Activated T-cell treated with anti-CD3 and anti-CD28 coated beads, Interleukin-2, amount 50 U/mL, for 24 hours (primary cell): ENCODE measurements around the gene FAM156A.
"Not testable (repeated sequence)": the region's sequence is repeated elsewhere in the genome, so short reads cannot be mapped to it uniquely, and the experiment has no call there.

ENCODE experiments used
- DNase-seq: peaks from one replicate; pipeline ENCODE4 v3.0.0-alpha.2; 2020
- H3K27ac Mint-ChIP-seq: 2 replicates; pipeline ENCODE4 v1.8.0; 2020; ENCODE audit warnings: mild to moderate bottlenecking, mixed read lengths
- H3K27me3 Mint-ChIP-seq: 2 replicates; pipeline ENCODE4 v1.8.0; 2020; ENCODE audit warnings: mixed read lengths
- H3K36me3 Mint-ChIP-seq: 2 replicates; pipeline ENCODE4 v1.8.0; 2020; ENCODE audit warnings: low read depth, mixed read lengths
- H3K4me1 Mint-ChIP-seq: 2 replicates; pipeline ENCODE4 v1.8.0; 2020; ENCODE audit warnings: low read depth, mixed read lengths
- H3K4me3 Mint-ChIP-seq: 2 replicates; pipeline ENCODE4 v1.8.0; 2020; ENCODE audit warnings: mild to moderate bottlenecking, moderate library complexity, mixed read lengths
- H3K9me3 Mint-ChIP-seq: 2 replicates; pipeline ENCODE4 v1.8.0; 2020; ENCODE audit warnings: mixed read lengths

The FAM156A gene

GRCh38 chrX:52979993-52980392 is 21.7 kb upstream of the FAM156A start:
- H3K27me3 Mint-ChIP-seq, result peaks cover 44% of the 10 kb centered on the region
- no peak for DNase-seq
- peaks cover 3% of the 10 kb centered on the region for H3K4me1 Mint-ChIP-seq
- no peaks in the 10 kb centered on the region for H3K36me3 Mint-ChIP-seq
- H3K9me3 Mint-ChIP-seq, result no peaks in the 10 kb centered on the region
- no peak overlapping the region for H3K27ac Mint-ChIP-seq
- no peak overlapping the region for H3K4me3 Mint-ChIP-seq

- H3K27ac Mint-ChIP-seq, result no peak overlapping the region
- DNase-seq, result no peak
- peaks cover 44% of the 10 kb centered on the region for H3K27me3 Mint-ChIP-seq
- no peaks in the 10 kb centered on the region for H3K9me3 Mint-ChIP-seq
- H3K4me1 Mint-ChIP-seq, result peaks cover 3% of the 10 kb centered on the region
- no peaks in the 10 kb centered on the region for H3K36me3 Mint-ChIP-seq
- H3K4me3 Mint-ChIP-seq, result no peak overlapping the region
These were observed 21.2 kb upstream of the FAM156A start for GRCh38 chrX:52979568-52979967.

- no peak for DNase-seq
- Mint-ChIP-seq H3K4me1 (peaks cover 3% of the 10 kb centered on the region), H3K36me3 (no peaks in the 10 kb centered on the region), H3K27ac (no peak overlapping the region), H3K4me3 (no peak overlapping the region), H3K27me3 (peaks cover 35% of the 10 kb centered on the region), H3K9me3 (no peaks in the 10 kb centered on the region)
These were observed 19.6 kb upstream of the FAM156A start for GRCh38 chrX:52977953-52978352.

DNA sequence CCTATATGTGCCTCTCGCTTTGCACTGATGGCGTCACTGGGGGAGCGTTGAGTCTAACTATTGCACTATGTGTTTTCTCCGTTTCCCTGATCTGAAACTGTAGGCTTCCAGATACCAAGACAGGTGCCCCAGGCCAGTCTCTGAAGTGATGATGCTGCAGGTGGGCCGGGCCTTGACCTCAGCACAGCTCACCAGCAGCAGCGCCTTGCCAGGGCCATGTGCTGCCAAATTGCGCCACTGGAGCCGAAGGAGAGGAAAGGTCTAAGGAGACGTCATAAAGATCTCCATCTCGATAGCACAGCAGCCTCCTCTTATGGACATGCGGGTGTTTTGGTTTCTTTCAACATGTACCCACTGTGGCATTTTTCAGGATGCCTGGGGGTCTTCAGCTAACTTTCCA is 17.3 kb upstream of the FAM156A start:
- not testable (repeated sequence) for H3K27ac Mint-ChIP-seq, H3K4me1 Mint-ChIP-seq, H3K36me3 Mint-ChIP-seq, H3K4me3 Mint-ChIP-seq, H3K9me3 Mint-ChIP-seq, DNase-seq
- H3K27me3 Mint-ChIP-seq, result peaks cover 26% of the 10 kb centered on the region

DNA sequence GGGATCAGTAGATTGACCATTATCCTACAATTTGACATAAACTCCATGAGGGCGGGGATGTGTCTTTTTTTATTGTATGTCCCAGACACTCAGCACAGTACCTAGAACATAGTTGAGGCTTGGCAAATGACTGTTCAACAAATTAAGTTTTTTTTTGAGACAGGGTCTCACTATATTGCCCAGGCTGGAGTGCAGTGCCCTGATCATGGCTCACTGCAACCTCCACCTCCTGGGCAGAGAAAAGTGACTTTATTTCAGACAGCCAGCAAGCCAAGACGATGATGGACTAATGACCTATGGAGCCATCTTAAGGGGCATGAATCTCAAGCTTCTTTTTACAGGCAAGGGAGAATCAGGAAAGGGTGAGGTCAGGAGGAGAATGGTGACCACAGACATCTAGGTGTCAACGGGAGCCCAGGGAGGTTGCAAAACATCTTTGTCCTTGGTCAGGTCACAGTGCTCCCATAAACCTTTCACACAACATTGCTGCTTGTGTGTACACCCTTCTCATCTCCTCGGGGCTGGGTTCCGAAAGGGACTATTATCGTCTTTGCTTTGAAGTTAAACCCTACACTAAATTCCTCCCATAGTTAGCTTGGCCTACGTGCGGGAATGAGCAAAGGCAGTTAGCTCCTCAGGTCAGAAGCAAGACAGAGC is 16.1 kb upstream of the FAM156A start:
- not testable (repeated sequence) for H3K4me1 Mint-ChIP-seq, H3K4me3 Mint-ChIP-seq, H3K9me3 Mint-ChIP-seq, DNase-seq, H3K27ac Mint-ChIP-seq, H3K36me3 Mint-ChIP-seq
- H3K27me3 Mint-ChIP-seq, result peaks cover 17% of the 10 kb centered on the region

DNA sequence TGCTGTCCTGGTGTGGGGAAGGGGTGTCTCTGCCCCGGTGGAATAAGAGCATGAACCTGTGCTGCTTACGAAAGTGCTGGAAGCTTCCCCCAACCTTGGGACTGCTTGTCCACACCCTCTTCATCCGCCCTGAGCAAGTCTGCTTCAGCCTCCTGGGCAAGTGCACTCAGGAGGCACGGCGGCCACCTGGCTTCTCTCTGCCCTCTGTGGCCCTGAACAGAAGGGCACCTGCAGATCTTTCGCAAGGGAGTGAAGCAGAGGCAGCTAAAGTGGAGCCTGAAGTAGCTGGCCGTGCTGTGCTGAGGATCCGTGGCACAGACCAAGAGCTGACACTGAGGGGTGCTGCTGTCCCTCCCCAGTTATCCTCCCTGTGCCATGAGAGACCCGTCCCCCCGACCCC is 9.6 kb upstream of the FAM156A start:
- not testable (repeated sequence) for H3K4me3 Mint-ChIP-seq, H3K27ac Mint-ChIP-seq, H3K36me3 Mint-ChIP-seq, H3K27me3 Mint-ChIP-seq, H3K4me1 Mint-ChIP-seq, H3K9me3 Mint-ChIP-seq, DNase-seq

DNA sequence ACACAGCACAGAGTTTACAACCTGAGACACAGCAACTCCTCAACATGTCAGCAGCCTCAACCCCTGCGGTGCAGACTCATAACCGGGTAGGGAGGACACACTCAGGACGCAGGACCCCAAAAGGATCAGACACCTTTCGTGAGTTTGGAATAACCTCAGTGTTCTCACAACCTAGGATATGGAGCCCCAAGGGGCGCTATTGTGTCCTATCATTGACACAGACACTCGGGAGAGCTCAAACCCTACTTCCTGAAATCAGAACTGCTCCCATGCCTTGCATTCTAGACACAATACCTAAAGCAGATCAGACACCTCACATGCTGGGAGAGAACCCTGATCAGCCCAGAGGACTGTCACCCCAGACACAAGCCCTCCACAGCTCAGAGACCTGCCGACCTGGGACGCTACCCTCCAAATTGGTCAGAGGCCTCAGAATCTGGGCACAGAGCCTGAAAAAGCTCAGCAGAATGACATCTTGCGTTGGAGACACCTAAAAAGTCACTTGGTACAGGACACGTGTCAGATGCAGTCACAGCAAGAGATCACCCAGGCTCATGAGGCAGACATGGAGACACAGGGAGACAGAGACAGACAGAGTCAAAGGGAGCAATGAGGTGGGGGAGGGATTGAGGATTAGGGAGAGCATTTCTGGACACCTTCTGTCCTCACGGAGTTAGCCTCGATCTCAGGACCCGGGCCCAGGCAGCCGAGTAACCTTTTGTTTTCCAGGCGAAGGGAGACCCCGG is 8.8 kb upstream of the FAM156A start:
- not testable (repeated sequence) for H3K9me3 Mint-ChIP-seq, H3K27me3 Mint-ChIP-seq, H3K4me1 Mint-ChIP-seq, H3K27ac Mint-ChIP-seq, H3K36me3 Mint-ChIP-seq, DNase-seq, H3K4me3 Mint-ChIP-seq

- not testable (repeated sequence) for H3K27ac Mint-ChIP-seq, H3K4me3 Mint-ChIP-seq, H3K9me3 Mint-ChIP-seq, H3K36me3 Mint-ChIP-seq, H3K27me3 Mint-ChIP-seq, DNase-seq, H3K4me1 Mint-ChIP-seq
These were observed 643 bp upstream of the FAM156A start for GRCh38 chrX:52958961-52959360.

DNA sequence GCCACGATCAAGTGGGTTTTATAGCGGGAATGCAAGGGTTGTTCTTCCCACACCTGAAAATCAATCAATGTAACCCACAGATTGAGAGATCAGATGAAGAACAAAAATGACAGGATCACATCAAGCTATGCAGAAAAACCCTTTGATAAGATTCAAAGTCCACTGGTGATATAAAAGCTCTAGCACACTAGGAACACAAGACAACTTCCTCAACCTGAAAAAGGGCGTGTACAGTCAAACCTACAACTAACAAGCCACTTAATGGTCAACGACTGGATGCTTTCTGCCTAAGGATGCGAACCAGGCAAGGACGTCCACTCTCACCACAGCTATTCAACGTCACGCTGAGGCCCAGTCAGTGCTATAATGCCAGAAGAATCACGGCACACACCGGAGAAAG is 8.4 kb downstream of the FAM156A start:
- H3K4me1 Mint-ChIP-seq, DNase-seq, H3K27ac Mint-ChIP-seq, H3K4me3 Mint-ChIP-seq, H3K9me3 Mint-ChIP-seq, H3K36me3 Mint-ChIP-seq, H3K27me3 Mint-ChIP-seq: not testable (repeated sequence)

DNA sequence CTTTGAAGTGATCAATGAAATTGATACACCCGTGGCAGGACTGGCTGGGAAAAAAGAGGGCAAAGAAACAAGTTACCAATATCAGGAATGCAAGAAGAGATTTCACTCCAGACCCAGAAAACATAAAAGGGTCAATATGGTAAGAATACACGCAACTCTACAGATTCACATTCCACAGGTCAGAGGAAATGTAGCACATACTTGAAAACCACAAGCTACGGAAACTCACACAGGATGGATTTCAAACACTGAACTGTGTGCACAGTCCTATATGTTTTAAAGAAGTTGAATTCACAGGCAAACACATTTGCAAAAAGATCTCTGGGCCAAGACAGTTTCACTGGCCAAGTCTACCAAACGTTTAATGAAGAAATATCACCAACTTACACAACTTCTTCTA is 9.0 kb downstream of the FAM156A start:
- not testable (repeated sequence) for H3K4me3 Mint-ChIP-seq, H3K9me3 Mint-ChIP-seq, H3K27ac Mint-ChIP-seq, H3K27me3 Mint-ChIP-seq, H3K4me1 Mint-ChIP-seq, H3K36me3 Mint-ChIP-seq, DNase-seq

- not testable (repeated sequence) for H3K9me3 Mint-ChIP-seq, DNase-seq, H3K27ac Mint-ChIP-seq, H3K36me3 Mint-ChIP-seq, H3K27me3 Mint-ChIP-seq, H3K4me1 Mint-ChIP-seq, H3K4me3 Mint-ChIP-seq
These were observed 10.1 kb downstream of the FAM156A start for GRCh38 chrX:52948265-52948664.

DNA sequence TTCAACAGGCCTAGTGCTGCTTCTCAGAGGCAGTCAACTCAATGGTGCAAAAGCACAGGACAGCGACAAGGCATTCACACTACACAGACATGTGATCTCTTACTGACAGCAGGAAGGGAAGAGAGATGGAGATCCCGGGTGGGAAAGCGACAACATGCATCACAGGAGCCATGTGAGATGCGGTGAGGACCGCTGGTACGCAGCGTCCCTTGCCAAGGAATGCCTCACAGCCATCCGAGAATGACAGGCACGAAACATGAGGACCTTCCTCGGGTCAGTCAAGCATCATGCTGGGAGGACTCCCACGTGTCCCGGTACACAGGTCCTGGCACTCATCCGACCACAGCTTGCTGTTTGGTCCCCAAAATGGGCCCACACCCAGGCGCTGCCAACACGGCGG is 10.8 kb downstream of the FAM156A start:
- H3K9me3 Mint-ChIP-seq, H3K27me3 Mint-ChIP-seq, H3K27ac Mint-ChIP-seq, H3K4me1 Mint-ChIP-seq, DNase-seq, H3K4me3 Mint-ChIP-seq, H3K36me3 Mint-ChIP-seq: not testable (repeated sequence)

GRCh38 chrX:52945838-52946494 is 12.4 kb downstream of the FAM156A start:
- H3K4me1 Mint-ChIP-seq, H3K27me3 Mint-ChIP-seq, H3K4me3 Mint-ChIP-seq, H3K27ac Mint-ChIP-seq, H3K9me3 Mint-ChIP-seq, H3K36me3 Mint-ChIP-seq, DNase-seq: not testable (repeated sequence)

- not testable (repeated sequence) for H3K4me1 Mint-ChIP-seq, H3K36me3 Mint-ChIP-seq, H3K4me3 Mint-ChIP-seq, H3K9me3 Mint-ChIP-seq, H3K27ac Mint-ChIP-seq, DNase-seq, H3K27me3 Mint-ChIP-seq
These were observed 16.6 kb downstream of the FAM156A start for GRCh38 chrX:52941728-52942127.

- not testable (repeated sequence) for DNase-seq, H3K27ac Mint-ChIP-seq, H3K4me3 Mint-ChIP-seq, H3K27me3 Mint-ChIP-seq, H3K9me3 Mint-ChIP-seq, H3K36me3 Mint-ChIP-seq, H3K4me1 Mint-ChIP-seq
These were observed 17.6 kb downstream of the FAM156A start for GRCh38 chrX:52940704-52941103.
